Measurements from ENCODE around the gene PAK1IP1.
"Not testable (repeated sequence)": the region's sequence is repeated elsewhere in the genome, so short reads cannot be mapped to it uniquely, and the experiment has no call there.

Gene PAK1IP1, protein sequence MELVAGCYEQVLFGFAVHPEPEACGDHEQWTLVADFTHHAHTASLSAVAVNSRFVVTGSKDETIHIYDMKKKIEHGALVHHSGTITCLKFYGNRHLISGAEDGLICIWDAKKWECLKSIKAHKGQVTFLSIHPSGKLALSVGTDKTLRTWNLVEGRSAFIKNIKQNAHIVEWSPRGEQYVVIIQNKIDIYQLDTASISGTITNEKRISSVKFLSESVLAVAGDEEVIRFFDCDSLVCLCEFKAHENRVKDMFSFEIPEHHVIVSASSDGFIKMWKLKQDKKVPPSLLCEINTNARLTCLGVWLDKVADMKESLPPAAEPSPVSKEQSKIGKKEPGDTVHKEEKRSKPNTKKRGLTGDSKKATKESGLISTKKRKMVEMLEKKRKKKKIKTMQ

DNA sequence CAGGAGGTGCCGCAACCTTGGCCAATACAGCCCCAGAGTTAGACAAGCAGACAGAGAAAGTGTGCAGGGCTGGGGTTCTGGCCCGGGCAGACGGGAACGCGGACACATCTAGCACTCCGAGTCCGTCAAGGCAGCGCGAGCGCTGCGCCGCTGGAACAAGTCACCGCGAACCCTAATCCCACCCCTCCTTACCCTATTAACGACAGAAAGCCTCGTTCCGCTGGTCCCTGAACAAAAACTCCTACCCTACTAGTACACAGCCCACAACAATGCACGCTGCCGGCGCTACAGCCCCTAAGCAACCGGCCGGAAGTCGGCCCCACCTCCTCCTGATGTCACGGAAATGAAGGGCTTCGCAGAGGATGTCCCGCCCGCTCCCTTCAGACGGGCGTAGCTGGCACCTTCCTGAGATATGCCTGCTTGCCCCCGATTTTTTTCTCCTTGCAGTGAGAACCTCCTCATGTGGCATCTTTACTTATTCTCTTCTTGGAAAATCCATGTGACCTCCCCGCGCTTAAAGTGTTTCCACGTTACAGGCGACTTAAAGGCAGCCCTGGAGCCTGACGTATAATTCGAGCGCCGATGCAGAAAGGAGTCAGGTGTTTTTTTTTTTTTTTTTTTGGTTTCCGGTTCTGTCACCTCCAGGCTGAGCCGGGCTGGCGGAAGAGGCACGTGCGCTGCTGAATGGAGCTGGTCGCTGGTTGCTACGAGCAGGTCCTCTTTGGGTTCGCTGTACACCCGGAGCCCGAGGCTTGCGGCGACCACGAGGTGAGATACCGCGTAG, at the start of gene PAK1IP1, which contains the start of gene C6orf52:
Gene PAK1IP1 (plus strand): TSS at position 671 of the 784 bp plus-strand sequence. CDS start 14 bp downstream, at position 685.
Gene C6orf52 (minus strand): TSS at position 315 of the 784 bp plus-strand sequence. CDS start 7,066 bp downstream, outside the sequence.
- peak; percentile 77 to 88 (median 79) for DNase-seq

DNA sequence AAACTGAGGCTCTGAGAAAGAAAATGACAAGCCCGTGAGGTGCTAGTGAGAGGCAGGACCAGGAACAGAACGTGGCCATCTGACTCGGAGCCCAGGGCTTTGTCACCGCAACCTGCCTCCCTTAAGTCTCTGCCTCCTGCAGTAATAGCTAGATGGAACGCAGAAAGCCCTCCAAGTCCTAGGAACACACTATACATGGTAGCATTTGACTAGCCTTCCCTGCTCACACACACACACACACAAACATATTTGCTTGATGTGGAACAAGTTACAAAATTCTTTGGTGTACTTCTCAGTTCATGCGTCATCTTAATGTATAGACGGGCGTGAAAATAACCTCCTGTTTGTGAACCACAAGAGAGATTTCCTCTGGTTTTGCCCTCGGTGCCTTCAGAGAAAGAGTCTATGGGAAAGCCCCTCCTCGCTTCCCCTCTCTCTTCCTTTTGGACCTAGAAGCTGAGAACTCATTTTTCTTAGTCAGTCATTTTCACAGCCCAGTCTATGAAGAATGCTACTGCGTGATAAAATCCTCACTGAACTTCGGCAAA, 39.2 kb upstream of the PAK1IP1 start:
- DNase-seq: no peak

DNA sequence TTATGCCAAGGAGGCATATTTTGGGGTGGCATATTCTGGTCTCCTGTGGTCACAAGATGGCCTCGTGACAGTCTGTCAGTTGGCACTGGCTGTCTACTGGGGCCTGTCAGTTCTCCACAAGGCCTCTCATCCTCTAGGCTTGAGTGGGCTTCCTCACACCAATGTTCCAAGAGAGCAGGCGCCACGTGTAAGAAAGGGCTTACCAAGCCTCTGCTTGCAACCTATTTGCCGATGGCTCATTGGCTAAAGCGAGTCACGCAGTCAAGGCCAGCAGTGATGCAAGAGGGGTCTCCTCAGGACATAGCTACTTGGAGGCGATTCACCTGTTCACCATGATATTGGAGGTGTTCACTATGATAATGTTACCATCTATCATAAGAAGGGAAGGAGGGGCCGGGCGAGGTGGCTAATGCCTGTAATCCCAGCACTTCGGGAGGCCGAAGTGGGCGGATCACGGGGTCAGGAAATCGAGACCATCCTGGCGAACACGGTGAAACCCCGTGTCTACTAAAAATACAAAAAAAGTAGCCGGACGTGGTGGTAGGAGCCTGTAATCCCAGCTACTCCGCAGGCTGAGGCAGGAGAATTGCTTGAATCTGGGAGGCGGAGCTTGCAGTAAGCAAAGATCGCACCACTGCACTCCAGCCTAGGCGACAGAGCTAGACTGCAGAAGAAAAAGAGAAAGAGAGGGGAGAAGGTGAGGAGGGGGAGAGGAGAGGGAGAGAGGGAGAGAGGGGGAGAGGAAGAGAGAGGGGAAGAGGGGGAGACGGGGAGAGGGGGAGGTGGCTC, 35.7 kb upstream of the PAK1IP1 start:
- no peak for DNase-seq

DNA sequence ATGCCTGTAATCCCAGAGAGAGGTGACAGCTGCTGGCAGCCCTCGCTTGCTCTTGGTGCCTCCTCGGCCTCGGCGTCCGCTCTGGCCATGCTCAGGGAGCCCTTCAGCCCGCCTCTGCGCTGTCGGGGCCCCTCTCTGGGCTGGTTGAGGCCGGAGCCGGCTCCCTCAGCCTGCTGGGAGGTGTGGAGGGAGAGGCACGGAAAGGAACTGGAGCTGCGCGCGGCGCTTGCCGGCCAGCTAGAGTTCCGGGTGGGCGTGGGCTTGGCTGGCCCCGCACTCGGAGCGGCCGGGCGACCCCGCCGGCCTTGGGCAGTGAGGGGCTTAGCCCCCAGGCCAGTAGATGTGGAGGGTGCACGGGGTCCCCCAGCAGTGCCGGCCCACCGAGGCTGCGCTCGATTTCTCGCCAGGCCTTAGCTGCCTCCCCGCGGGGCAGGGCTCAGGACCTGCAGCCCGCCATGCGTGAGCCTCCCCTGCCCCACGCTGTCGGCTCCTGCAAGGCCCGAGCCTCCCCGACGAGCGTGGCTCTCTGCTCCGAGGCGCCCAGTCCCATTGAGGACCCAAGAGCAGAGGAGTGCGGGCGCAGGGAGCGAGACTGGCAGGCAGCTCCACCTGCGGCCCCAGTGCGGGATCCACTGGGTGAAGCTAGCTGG, 34.9 kb upstream of the PAK1IP1 start:
- no peak for DNase-seq

DNA sequence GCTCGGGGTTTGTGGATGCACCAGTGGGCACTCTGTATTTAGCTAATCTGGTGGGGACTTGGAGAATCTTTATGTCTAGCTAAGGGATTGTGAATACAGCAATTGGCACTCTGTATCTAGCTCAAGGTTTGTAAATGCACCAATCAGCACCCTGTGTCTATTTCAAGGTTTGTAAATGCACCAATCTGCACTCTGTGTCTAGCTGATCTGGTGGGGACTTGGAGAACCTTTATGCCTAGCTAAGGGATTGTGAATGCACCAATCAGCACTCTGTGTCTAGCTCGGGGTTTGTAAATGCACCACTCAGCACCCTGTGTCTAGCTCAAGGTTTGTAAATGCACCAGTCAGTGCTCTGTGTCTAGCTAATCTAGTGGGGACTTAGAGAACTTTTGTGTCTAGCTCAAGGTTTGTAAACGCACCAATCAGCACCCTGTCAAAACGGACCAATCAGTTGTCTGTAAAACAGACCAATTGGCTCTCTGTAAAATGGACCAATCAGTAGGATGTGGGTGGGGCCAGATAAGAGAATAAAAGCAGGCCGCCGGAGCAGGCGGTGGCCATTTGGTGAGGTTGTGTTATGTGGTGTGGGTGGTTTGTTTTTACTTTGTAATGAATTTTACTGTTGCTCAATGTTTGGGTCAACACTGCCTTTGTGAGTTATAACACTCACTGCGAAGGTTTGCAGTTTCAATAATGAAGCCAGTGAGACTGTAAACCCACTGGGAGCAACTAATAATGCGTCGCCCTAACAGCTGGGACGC, 34.2 kb upstream of the PAK1IP1 start:
- DNase-seq: not testable (repeated sequence)

DNA sequence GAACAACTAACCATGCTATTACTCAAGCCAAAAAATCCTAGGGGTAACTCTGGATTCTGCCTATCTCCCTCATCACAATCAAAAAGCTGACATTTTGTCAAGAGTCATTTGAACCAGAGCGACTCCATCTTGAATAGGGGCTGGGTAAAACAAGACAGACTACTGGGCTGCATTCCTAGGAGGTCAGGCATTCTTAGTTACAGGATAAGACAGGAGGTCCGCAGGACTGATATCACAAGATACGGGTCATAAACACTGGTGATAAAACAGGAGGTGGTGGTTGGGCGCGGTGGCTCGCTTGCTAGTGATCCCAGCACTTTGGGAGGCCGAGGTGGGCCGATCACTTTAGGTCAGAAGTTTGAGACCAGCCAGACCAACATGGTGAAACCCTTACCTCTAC, 32.6 kb upstream of the PAK1IP1 start:
- no peak for DNase-seq

DNA sequence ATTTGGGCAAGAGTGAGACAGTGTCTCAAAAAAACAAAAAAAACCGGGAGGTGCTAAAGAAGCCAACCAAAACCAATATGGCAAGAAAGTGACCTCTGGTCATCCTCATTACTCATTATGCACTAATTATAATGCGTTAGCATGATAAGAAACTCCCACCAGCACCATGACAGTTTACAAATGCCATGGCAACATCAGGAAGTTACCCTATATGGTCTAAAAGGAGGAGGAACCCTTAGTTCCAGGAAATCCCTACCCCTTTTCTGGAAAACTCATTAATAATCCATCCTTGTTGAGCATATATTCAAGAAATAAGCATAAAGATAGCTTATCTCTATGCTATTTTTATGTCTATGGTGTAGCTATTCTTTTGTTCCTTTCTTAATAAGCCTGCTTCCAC, 32.0 kb upstream of the PAK1IP1 start:
- DNase-seq: no peak

DNA sequence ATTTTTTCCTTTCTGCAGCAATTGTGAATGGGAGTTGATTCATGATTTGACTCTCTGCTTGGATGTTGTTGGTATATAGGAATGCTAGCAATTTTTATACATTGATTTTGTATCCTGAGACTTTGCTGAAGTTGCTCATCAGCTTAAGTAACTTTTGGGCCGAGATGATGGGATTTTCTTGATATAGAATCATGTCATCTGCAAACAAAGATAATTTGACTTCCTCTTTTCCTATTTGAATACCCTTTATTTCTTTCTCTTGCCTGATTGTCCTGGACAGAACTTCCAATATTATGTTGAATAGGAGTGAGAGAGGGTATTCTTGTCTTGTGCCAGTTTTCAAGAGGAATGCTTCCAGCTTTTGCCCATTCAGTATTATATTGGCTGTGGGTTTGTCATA, 29.2 kb upstream of the PAK1IP1 start:
- DNase-seq: not testable (repeated sequence)

DNA sequence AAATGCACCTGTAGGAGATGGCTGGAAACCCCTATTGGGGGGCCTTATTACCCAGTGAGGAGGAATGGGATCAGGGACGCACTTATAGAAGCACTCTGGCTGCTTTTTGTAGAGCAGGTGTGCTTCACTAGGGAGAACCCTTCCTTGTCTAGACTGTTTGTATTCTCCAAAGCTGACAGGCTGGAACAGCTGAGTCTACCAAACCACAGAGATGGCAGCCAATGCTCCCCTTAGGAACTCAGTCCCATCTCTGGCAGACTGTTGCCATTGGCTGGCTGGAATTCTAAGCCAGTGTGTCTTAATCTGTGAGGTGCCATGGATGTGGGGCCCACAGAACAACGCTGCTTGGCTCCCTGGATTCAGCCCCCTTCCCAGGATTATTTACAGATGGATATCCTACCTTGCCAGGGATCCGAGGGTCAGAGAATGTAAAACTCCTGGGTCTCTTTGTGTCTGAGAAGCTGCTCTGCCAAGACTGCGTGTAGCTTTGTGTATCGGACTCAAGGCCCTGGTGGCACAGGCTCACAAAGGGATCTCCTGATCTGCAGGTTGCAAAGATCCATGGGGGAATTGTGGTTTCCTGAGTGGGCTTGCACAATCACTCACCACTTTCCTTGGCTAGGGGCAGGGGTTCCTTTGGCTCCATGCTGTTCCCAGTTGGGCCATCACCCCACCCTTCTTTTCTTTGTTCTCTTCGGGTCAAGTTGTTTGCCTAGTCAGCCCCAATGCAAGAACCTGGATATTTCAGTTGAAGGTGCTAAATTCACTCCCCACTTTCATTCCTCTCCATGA, 26.4 kb upstream of the PAK1IP1 start:
- no peak for DNase-seq

DNA sequence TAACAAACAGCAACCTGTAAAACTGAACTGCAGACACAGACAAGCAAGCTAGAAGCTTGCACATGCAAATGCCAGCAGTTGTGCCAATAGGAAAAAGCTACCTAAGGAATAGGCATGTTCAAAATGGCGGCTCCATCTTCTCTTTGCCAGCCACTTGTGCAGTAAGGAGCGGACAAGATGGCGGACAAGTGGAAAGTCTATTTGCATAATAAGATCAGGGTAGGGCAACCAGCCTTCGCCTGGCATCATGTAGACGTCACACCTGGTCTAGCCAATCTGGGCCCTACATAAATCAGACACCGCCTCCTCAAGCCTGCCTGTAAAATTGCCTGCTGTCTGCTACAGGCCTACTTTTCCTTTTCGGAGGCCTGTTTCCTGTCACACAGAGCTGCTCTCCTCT, 18.4 kb upstream of the PAK1IP1 start:
- DNase-seq: no peak

DNA sequence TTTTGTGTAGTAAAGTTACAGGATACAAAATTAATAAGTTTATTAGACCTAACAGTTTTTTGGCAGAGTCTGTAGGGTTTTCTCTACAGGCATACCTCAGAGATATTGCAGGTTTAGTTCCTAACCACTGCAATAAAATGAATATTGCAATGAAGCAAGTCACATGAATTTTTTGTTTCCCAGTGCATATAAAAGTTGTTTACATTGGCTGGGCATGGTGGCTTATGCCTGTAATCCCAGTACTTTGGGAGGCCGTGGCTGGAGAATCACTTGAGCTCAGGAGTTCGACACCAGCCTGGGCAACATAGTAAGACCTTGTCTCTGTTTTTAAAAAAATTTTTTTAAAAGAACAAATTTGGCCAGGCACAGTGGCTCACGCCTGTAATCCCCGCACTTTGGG, 16.3 kb upstream of the PAK1IP1 start:
- DNase-seq: no peak

DNA sequence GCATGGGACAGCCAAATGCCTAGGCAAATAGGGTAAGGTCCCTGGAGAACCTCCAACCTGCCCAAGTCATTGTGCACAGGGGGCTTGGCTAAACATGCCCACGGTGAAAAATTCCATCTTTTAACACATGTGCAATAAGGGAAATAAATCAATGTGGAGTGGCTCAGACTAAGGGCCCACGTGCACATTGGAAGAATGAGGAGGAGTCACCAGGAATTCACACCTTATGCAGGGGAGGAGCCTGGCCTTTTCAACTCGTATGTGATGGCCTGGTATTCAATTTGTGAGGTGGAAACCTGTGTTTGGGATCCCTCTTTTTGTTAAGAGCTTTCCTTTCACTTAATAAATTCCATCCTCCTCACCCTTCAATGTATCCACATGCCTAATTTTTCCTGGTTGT, 13.0 kb upstream of the PAK1IP1 start:
- no peak for DNase-seq

DNA sequence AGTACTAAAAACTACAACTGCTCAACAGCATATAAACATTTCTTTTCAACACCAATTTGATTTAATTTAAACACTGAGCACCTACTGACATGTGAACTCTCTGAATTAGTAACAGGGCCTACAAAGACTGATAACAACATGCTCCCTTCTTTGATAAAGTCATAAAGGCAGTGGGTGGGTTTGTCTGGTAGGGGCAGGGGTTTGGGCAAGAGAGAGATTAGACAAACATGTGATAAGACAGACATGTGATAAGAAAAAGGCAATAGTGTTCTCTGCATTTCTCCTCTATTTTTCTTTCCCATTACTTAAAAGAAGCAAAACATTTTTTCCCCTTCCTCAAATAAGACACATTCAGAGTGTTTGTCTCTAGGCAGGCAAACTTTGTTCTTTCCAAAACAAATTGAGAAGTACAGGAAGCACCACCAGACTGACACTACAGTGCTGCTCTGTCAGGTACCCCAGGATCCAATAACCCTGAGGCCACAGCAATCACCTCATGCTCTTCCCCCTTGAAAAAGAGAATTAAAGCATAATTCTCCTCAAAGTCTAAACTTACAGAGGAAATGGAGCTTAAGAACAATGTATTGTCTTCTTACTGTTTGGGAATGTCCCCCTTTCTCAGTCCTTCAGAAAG, 12.3 kb upstream of the PAK1IP1 start:
- DNase-seq: no peak

DNA sequence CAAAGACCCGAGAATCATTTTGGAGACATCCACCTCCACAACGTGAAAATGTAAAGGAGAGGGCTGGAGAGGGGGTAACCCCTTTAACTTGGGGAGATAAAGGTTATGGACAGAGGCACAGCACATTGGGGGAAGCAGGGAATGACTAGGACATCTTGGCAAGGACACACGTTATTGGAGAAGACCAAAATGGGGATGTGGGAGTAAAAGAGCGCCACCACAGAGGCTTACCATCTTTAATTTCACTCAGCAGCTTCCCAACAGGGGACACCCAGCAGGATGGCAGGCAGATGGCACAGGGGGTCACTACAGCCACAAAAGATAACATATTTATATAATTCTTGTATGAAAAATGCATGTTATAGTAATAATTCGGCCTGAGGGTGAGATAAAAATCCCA, 10.2 kb upstream of the PAK1IP1 start:
- DNase-seq: no peak

DNA sequence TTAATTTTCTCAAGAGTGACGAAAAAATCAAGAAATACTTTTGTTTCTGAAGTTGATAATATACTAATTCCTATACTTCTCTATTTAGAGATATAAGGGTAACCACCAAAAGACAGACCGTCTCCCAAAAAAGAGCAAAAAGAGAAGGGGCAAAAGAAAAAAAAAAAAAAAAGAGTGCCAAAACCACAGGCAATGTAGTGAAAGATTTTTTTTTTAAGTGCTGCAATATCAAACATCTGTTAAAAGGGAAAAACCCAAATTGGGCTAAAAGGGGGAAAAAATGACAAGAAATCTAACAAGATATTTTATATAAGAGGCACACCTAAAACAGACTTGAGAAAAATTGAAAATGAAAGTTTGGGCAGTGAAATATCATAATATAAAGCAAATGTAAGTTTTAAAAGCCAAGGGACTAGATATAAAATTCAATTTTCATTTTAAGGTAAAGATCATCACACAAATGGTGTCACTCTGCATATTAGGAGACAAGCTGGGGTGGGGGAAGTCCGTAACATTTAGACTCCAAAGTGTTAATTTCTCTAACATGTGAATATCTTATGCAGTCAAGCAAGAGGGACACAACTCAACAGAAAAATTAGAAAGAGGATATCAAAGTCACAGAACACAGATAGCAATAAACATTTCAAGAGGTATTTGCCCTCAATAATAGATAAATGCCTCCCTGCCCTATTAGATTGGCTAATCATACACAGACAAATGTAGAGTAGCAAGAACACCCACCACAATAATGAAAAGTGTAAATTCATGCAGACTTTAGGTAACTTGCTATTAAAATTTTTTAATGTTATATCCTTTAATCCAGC, 9.5 kb upstream of the PAK1IP1 start:
- DNase-seq: no peak

DNA sequence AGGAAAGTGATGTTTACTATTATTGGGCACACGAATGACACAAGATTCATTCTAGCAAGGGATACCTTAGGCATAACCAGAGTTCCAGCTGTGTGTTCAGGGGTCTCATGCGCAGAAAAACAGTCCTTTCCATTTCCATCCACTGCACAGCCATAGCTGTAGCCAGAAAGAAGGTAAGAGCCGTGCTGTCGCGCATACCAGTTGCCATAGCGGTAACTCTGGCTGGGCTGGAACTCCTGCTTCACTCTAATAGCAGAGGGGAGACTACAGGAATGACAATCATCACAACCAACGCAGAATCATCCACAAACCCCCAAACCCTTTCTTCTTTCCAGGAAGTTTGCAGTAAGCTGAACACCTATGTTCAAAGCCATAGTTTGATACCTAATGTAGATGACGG, 7.9 kb upstream of the PAK1IP1 start:
- DNase-seq: no peak

DNA sequence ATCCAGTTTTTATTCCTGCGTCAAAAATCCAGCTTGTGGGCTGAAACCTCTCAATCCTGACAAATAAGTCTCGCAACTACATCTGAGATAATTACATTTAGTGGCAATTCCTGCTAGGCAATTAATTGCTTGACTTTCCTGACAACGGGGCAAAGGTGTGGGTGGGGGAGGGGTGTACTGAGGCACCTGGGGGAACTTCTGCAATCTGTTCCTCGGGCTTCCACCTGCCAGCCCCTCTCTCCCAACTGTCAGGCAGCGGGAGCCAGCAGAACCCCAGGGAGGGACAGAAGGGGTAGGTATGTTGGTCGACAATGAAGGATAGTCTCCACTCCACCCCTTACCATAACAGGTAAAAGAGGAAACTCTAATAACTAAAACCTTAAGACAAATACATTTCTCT, 7.2 kb upstream of the PAK1IP1 start:
- DNase-seq: no peak

DNA sequence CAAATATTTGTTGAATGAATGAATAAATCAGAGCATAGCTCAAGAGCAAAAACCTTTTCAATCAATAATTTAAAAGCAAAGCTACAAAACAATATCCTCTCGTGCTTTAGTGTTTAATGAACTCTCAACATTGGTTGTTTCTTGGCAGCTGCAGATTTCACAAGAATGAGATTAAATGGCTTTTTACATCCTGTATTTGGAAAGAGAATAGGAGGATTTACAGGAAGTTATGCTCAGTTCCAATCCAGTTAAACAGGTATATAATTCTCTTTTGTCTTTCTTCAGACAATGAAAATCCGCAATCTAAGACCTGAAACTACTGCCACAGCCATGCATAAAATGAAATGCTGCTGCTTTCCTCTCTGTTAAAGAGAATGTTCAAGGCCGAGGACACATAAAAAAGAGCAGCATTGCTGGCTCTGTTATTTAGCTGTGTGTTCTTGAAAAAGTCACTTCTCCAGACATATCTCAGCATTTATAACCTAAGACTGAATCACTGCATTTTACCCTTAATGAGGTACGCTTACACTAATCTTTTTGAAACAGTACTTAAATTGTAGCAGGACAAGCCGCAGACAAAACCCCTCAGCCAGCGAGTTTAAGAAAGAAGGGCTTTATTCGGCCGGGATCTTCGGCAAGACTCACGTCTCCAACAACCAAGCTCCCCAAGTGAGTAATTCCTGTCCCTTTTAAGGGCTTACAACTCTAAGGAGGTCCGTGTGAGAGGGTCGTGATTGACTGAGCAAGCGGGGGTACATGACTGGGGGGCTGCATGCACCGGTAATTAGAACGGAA, 3.9 kb upstream of the PAK1IP1 start:
- DNase-seq: no peak

Measured in activated naive CD4-positive, alpha-beta T cell (primary cell).